Liver (tissue), 9 donors: ENCODE measurements around the gene MAGIX. TPM values are rescaled to one million over a fixed set of nuclear protein-coding genes. Genes with fewer than 3 reads are reported as not detected.

Source experiments
- DNase-seq: peaks from one replicate; pipeline ENCODE4 v3.0.0-alpha.2; 2017; ENCODE audit warnings: low spot score
- H3K27ac ChIP-seq, 2 donors: one replicate each; pipeline ENCODE4 v1.7.0; 2013; ENCODE audit warnings: inconsistent platforms in 2 of 2, low read length in 2 of 2, control low read depth in 1 of 2, low read depth in 1 of 2, mild to moderate bottlenecking in 1 of 2
- H3K27me3 ChIP-seq, 4 donors: one replicate each; pipeline versions ENCODE4 v1.6.1 to v1.7.0; 2013; ENCODE audit warnings: low read length in 3 of 4, inconsistent platforms in 1 of 4, mild to moderate bottlenecking in 1 of 4, moderate library complexity in 1 of 4; ENCODE audit not compliant: control insufficient read depth in 4 of 4, insufficient read depth in 4 of 4
- H3K36me3 ChIP-seq, 4 donors: one replicate each; pipeline versions ENCODE4 v1.6.1 to v1.7.0; 2013; ENCODE audit warnings: low read length in 3 of 4, mild to moderate bottlenecking in 3 of 4, low read depth in 1 of 4, moderate library complexity in 1 of 4; ENCODE audit not compliant: control insufficient read depth in 4 of 4, insufficient read depth in 3 of 4
- H3K4me1 ChIP-seq, 4 donors: one replicate each; pipeline versions ENCODE4 v1.6.1 to v1.7.0; 2013; ENCODE audit warnings: low read length in 3 of 4, mild to moderate bottlenecking in 3 of 4, moderate library complexity in 1 of 4; ENCODE audit not compliant: control insufficient read depth in 4 of 4, insufficient read depth in 4 of 4
- H3K4me3 ChIP-seq, 3 donors: one replicate each; pipeline versions ENCODE4 v1.6.1 to v1.7.0; 2013; ENCODE audit warnings: low read length in 3 of 3, control low read depth in 1 of 3, low read depth in 1 of 3, mild to moderate bottlenecking in 1 of 3
- H3K9ac ChIP-seq, 2 donors: one replicate each; pipeline ENCODE4 v1.7.0; 2013; ENCODE audit warnings: low read length in 2 of 2, mild to moderate bottlenecking in 2 of 2, moderate library complexity in 2 of 2, control low read depth in 1 of 2, low read depth in 1 of 2
- H3K9me3 ChIP-seq, 4 donors: one replicate each; pipeline versions ENCODE4 v1.6.1 to v1.7.0; 2013; ENCODE audit warnings: low read length in 3 of 4; ENCODE audit not compliant: control insufficient read depth in 4 of 4
- EGR1 ChIP-seq, 2 donors: IDR thresholded peaks; 2 replicates each; pipeline ENCODE4 v1.6.1; 2016 to 2018; ENCODE audit warnings: antibody characterized with exemption in 2 of 2, low read depth in 2 of 2
- GABPA ChIP-seq, 2 donors: IDR thresholded peaks in 1 of 2; conservative IDR thresholded peaks in 1 of 2; 2 replicates each; pipeline ENCODE4 v1.6.1; 2016; ENCODE audit warnings: antibody characterized with exemption in 2 of 2, mild to moderate bottlenecking in 1 of 2, moderate library complexity in 1 of 2
- HNF4A ChIP-seq, 2 donors: conservative IDR thresholded peaks; 2 replicates each; pipeline ENCODE4 v1.6.1; 2016; ENCODE audit warnings: antibody characterized with exemption in 2 of 2, mild to moderate bottlenecking in 2 of 2
- JUND ChIP-seq, 2 donors: IDR thresholded peaks; 2 replicates each; pipeline ENCODE4 v1.6.1; 2016; ENCODE audit warnings: antibody characterized with exemption in 2 of 2
- NR2F2 ChIP-seq: IDR thresholded peaks from 2 replicates; pipeline ENCODE4 v1.6.1; 2016; ENCODE audit warnings: antibody characterized with exemption
- RAD21 ChIP-seq, 2 donors: IDR thresholded peaks; 2 replicates each; pipeline ENCODE4 v1.6.1; 2016; ENCODE audit warnings: antibody characterized with exemption in 2 of 2, mild to moderate bottlenecking in 2 of 2
- RXRA ChIP-seq, 2 donors: IDR thresholded peaks; 2 replicates each; pipeline ENCODE4 v1.6.1; 2017 to 2018; ENCODE audit warnings: antibody characterized with exemption in 2 of 2, mild to moderate bottlenecking in 1 of 2
- SP1 ChIP-seq: IDR thresholded peaks from 2 replicates; pipeline ENCODE4 v1.6.1; 2018; ENCODE audit warnings: antibody characterized with exemption, mild to moderate bottlenecking
- YY1 ChIP-seq: IDR thresholded peaks from 2 replicates; pipeline ENCODE4 v1.6.1; 2016; ENCODE audit warnings: antibody characterized with exemption, mild to moderate bottlenecking
- WGBS: extraction: QIAGEN DNeasy Blood & Tissue Kit; methylation state at CpG from one replicate; pipeline ENCODE4 v1.1.7; 2013; 5-methylcytosine and 5-hydroxymethylcytosine counted together
- polyA plus RNA-seq, 2 donors: library from polyadenylated mRNA; stranded (reverse) in 1 of 2; unstranded in 1 of 2; fragments of 200-250 nt in 1 of 2; fragments of >200 nt in 1 of 2; fragmentation: Nextera tagmentation in 1 of 2; extraction: Ambion mirVana in 1 of 2; gene quantifications; one replicate each; pipeline versions ENCODE4 v1.2.1 to v1.2.3, GENCODE V29; 2013 to 2015
- total RNA-seq, 2 donors: library from RNA; depleted of rRNA; stranded (reverse); fragments of >200 nt; gene quantifications; one replicate each; pipeline ENCODE4 v1.2.3, GENCODE V29; 2014
- TF ChIP-seq, protein P1 (sequence below): IDR thresholded peaks from 2 replicates; pipeline ENCODE4 v1.6.1; 2016; ENCODE audit warnings: antibody characterized with exemption
- TF ChIP-seq, protein P2 (sequence below): IDR thresholded peaks from 2 replicates; pipeline ENCODE4 v1.6.1; 2016; ENCODE audit warnings: antibody characterized with exemption
- TF ChIP-seq, protein P3 (sequence below): IDR thresholded peaks from 2 replicates; pipeline ENCODE4 v1.6.1; 2016; ENCODE audit warnings: antibody characterized with exemption, mild to moderate bottlenecking
- TF ChIP-seq, protein P4 (sequence below): IDR thresholded peaks from 2 replicates; pipeline ENCODE4 v1.6.1; 2016; ENCODE audit warnings: antibody characterized with exemption
- TF ChIP-seq, protein P5 (sequence below): fragments of 150-350 bp; IDR thresholded peaks from 2 replicates; pipeline ENCODE4 v1.5.1; 2017; ENCODE audit warnings: improper control_type of control experiment, low read depth, low read length; ENCODE audit not compliant: missing input control
- donor health status: healthy.
- donor health status: healthy.
- donor health status: healthy.
- donor health status: healthy.
- donor health status: healthy.

Gene MAGIX
- total and polyA plus RNA-seq, 4 donors = 2.9 to 10.8 (median 7.9) TPM

DNA sequence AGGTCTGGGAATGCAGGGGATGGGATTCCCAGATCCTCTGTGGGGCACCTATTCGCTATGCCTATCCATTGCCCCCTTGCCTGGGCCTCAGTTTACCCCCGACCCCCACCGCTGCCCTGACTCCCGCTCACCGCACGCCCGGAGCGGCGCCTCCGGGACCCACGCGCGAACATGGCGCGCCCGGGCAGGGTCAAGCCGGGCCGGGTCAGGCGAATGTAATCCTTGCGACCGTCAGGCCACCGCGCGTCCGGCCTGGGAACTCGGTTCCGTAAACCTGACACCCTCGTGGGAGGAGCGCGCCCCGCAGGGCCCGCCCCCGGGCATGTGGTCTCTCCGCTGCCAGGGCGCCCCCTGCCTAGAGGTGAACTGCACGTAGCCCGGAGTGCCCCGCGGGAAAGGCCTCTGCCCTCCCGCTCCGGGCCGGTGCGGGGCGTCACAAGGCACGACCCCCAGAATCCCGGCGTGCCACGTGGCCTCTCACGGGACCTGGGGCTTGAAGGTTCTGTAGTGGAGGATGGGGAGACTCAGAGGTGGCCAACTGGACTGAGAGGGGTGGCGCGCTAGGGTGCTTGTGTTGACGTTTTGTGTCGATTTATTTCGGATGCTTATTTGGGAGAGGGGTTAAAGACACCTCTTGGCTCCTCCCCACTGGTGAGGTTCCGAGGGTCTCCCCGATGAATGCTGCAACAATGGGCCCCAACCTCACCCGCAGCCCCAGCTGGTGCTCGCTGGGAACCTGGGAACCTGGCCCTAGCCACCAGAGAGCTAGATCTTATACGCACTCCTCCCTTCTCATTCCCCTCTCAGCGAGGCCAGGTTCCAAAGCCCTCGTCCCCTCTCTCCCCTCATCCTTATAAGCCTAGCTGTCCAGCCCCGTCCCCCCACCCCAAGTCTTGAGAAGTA is 23.8 kb downstream of the MAGIX start, which contains the start of gene PRICKLE3:
Gene PRICKLE3, minus strand, starts transcription at position 249 of the 903 bp plus-strand sequence. Its CDS starts 76 bp downstream, at position 173.
- Histone ChIP-seq H3K36me3 (peaks cover 0 to 3% (median 0%) of the 10 kb centered on the region in 4 donors), H3K9me3 (no peaks in the 10 kb centered on the region), H3K4me3 (peak within 1 kb of the TSS; percentile 11 to 74 (median 68)), H3K27me3 (no peaks in the 10 kb centered on the region), H3K27ac (peak within 1 kb of the TSS; percentile 82 to 88), H3K9ac (peak within 1 kb of the TSS; percentile 57 to 74), H3K4me1 (peaks cover 2 to 6% (median 4%) of the 10 kb centered on the region in 4 donors)
- WGBS = 10% methylated on average over 62 of the region's 62 CpGs
- TF ChIP-seq, protein P1, sequence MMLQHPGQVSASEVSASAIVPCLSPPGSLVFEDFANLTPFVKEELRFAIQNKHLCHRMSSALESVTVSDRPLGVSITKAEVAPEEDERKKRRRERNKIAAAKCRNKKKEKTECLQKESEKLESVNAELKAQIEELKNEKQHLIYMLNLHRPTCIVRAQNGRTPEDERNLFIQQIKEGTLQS = no peak
- TF ChIP-seq SP1 = peak; percentile 47
- TF ChIP-seq YY1 = peak; percentile 39
- TF ChIP-seq, protein P2, sequence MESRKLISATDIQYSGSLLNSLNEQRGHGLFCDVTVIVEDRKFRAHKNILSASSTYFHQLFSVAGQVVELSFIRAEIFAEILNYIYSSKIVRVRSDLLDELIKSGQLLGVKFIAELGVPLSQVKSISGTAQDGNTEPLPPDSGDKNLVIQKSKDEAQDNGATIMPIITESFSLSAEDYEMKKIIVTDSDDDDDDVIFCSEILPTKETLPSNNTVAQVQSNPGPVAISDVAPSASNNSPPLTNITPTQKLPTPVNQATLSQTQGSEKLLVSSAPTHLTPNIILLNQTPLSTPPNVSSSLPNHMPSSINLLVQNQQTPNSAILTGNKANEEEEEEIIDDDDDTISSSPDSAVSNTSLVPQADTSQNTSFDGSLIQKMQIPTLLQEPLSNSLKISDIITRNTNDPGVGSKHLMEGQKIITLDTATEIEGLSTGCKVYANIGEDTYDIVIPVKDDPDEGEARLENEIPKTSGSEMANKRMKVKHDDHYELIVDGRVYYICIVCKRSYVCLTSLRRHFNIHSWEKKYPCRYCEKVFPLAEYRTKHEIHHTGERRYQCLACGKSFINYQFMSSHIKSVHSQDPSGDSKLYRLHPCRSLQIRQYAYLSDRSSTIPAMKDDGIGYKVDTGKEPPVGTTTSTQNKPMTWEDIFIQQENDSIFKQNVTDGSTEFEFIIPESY = no peak
- no peak for TF ChIP-seq EGR1 (IDR thresholded peaks at IDR 0.05; ENCODE audit: low read depth in 2 of 2)
- TF ChIP-seq, protein P3, sequence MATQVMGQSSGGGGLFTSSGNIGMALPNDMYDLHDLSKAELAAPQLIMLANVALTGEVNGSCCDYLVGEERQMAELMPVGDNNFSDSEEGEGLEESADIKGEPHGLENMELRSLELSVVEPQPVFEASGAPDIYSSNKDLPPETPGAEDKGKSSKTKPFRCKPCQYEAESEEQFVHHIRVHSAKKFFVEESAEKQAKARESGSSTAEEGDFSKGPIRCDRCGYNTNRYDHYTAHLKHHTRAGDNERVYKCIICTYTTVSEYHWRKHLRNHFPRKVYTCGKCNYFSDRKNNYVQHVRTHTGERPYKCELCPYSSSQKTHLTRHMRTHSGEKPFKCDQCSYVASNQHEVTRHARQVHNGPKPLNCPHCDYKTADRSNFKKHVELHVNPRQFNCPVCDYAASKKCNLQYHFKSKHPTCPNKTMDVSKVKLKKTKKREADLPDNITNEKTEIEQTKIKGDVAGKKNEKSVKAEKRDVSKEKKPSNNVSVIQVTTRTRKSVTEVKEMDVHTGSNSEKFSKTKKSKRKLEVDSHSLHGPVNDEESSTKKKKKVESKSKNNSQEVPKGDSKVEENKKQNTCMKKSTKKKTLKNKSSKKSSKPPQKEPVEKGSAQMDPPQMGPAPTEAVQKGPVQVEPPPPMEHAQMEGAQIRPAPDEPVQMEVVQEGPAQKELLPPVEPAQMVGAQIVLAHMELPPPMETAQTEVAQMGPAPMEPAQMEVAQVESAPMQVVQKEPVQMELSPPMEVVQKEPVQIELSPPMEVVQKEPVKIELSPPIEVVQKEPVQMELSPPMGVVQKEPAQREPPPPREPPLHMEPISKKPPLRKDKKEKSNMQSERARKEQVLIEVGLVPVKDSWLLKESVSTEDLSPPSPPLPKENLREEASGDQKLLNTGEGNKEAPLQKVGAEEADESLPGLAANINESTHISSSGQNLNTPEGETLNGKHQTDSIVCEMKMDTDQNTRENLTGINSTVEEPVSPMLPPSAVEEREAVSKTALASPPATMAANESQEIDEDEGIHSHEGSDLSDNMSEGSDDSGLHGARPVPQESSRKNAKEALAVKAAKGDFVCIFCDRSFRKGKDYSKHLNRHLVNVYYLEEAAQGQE = peak; percentile 50
- TF ChIP-seq HNF4A (conservative IDR thresholded peaks at IDR 0.05) = peak in 1 of 2 donors; percentile 38
- peak in 1 of 2 donors; percentile 46 for TF ChIP-seq RAD21 (IDR thresholded peaks at IDR 0.05)
- TF ChIP-seq JUND (IDR thresholded peaks at IDR 0.05) = no peak
- peak; percentile 45 to 69 for TF ChIP-seq RXRA (IDR thresholded peaks at IDR 0.05)
- no peak for TF ChIP-seq GABPA (IDR thresholded peaks at IDR 0.05 in 1 of 2, conservative IDR thresholded peaks at IDR 0.05 in 1 of 2)
- TF ChIP-seq, protein P4, sequence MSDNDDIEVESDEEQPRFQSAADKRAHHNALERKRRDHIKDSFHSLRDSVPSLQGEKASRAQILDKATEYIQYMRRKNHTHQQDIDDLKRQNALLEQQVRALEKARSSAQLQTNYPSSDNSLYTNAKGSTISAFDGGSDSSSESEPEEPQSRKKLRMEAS = peak; percentile 47
- TF ChIP-seq, protein P5, sequence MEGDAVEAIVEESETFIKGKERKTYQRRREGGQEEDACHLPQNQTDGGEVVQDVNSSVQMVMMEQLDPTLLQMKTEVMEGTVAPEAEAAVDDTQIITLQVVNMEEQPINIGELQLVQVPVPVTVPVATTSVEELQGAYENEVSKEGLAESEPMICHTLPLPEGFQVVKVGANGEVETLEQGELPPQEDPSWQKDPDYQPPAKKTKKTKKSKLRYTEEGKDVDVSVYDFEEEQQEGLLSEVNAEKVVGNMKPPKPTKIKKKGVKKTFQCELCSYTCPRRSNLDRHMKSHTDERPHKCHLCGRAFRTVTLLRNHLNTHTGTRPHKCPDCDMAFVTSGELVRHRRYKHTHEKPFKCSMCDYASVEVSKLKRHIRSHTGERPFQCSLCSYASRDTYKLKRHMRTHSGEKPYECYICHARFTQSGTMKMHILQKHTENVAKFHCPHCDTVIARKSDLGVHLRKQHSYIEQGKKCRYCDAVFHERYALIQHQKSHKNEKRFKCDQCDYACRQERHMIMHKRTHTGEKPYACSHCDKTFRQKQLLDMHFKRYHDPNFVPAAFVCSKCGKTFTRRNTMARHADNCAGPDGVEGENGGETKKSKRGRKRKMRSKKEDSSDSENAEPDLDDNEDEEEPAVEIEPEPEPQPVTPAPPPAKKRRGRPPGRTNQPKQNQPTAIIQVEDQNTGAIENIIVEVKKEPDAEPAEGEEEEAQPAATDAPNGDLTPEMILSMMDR = peak; percentile 12
- peak; percentile 22 for TF ChIP-seq NR2F2
- DNase-seq = peak; percentile 66
